HUES48 (cell line): ENCODE data around the gene CHCHD3.
A peak's percentile ranks its signal among the peaks of the same experiment; 100 is the strongest.

ENCODE experiments used
- H3K27ac ChIP-seq: one replicate; pipeline ENCODE4 v1.7.0; 2013; ENCODE audit warnings: low read depth, low read length, inconsistent platforms
- H3K27me3 ChIP-seq: 2 replicates; pipeline ENCODE4 v1.6.1; 2013; ENCODE audit warnings: mild to moderate bottlenecking, low read length; ENCODE audit not compliant: control insufficient read depth, insufficient read depth
- H3K36me3 ChIP-seq: 2 replicates; pipeline ENCODE4 v1.6.1; 2013; ENCODE audit warnings: low read length; ENCODE audit not compliant: control insufficient read depth, insufficient read depth
- H3K4me1 ChIP-seq: 2 replicates; pipeline ENCODE4 v1.6.1; 2013; ENCODE audit warnings: mild to moderate bottlenecking, low read length; ENCODE audit not compliant: control insufficient read depth, insufficient read depth
- H3K4me3 ChIP-seq: 2 replicates; pipeline ENCODE4 v1.5.1; 2013; ENCODE audit warnings: mild to moderate bottlenecking, low read depth, low read length
- H3K9ac ChIP-seq: 2 replicates; pipeline ENCODE4 v1.6.1; 2013; ENCODE audit warnings: mild to moderate bottlenecking, low read depth, low read length, moderate library complexity
- H3K9me3 ChIP-seq: 2 replicates; pipeline ENCODE4 v1.6.1; 2013; ENCODE audit warnings: low read length; ENCODE audit not compliant: control insufficient read depth, insufficient read depth

Gene CHCHD3

GRCh38 chr7:133054162-133054840, 27.6 kb downstream of the CHCHD3 start:
- H3K4me1 ChIP-seq = peaks cover 34% of the 10 kb centered on the region
- no peaks in the 10 kb centered on the region for H3K27me3 ChIP-seq
- H3K27ac ChIP-seq = no peak overlapping the region
- peaks cover 5% of the 10 kb centered on the region; the same call in 1 of the 2 replicates for H3K36me3 ChIP-seq
- H3K9ac ChIP-seq = no peak overlapping the region
- H3K4me3 ChIP-seq = no peak overlapping the region
- no peaks in the 10 kb centered on the region for H3K9me3 ChIP-seq

GRCh38 chr7:133053321-133053891, 28.5 kb downstream of the CHCHD3 start:
- Histone ChIP-seq H3K4me1 (peaks cover 32% of the 10 kb centered on the region), H3K27me3 (no peaks in the 10 kb centered on the region), H3K27ac (no peak overlapping the region), H3K36me3 (peaks cover 5% of the 10 kb centered on the region; the same call in 1 of the 2 replicates), H3K9ac (no peak overlapping the region), H3K4me3 (no peak overlapping the region), H3K9me3 (no peaks in the 10 kb centered on the region)

DNA sequence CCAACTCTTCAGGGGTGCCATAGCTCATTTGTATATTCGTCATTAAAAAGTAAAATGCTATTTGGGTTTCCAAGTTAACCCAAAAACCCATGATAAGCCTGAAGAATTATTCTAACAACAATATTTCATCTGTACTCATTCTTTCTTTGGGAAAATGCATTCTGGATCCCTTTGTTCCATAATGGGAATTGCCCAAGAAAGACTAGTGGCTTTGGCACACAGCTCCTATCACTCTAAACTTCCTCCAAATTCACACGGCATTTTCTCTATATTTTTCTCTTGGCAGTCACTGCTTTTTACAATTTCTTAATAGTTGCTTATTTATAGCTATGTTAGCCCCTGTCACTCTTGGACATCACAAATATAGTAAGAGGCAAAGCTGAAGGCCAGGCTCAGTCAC, 29.1 kb downstream of the CHCHD3 start:
- Histone ChIP-seq H3K36me3 (peaks cover 5% of the 10 kb centered on the region; the same call in 1 of the 2 replicates), H3K27me3 (no peaks in the 10 kb centered on the region), H3K9me3 (no peaks in the 10 kb centered on the region), H3K4me3 (no peak overlapping the region), H3K27ac (no peak overlapping the region), H3K9ac (no peak overlapping the region), H3K4me1 (peaks cover 32% of the 10 kb centered on the region)

DNA sequence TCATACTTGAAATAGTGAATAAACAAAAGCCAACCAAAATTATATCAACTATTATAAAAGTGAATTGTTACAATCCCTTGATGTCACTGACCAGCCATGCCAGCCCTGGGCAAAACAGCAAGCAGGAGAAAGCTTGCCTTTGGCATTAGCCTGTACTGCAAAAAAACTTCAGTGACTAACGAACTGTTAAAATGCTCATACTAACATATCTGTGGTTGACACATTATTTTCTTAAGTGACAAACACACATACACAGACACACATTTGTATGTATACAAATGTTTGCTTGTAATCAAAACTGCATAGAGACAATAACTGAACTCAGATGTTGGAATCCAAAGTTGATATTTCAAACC, 29.5 kb downstream of the CHCHD3 start:
- Histone ChIP-seq H3K27ac (no peak overlapping the region), H3K4me1 (peaks cover 32% of the 10 kb centered on the region), H3K4me3 (no peak overlapping the region), H3K36me3 (peaks cover 5% of the 10 kb centered on the region; the same call in 1 of the 2 replicates), H3K9me3 (no peaks in the 10 kb centered on the region), H3K9ac (no peak overlapping the region), H3K27me3 (no peaks in the 10 kb centered on the region)

- Histone ChIP-seq H3K27ac (no peak overlapping the region), H3K36me3 (peaks cover 6% of the 10 kb centered on the region), H3K4me1 (peaks cover 32% of the 10 kb centered on the region), H3K27me3 (no peaks in the 10 kb centered on the region), H3K9me3 (no peaks in the 10 kb centered on the region), H3K9ac (no peak overlapping the region), H3K4me3 (no peak overlapping the region)
Measured at GRCh38 chr7:133051719-133052400, 30.0 kb downstream of the CHCHD3 start.

DNA sequence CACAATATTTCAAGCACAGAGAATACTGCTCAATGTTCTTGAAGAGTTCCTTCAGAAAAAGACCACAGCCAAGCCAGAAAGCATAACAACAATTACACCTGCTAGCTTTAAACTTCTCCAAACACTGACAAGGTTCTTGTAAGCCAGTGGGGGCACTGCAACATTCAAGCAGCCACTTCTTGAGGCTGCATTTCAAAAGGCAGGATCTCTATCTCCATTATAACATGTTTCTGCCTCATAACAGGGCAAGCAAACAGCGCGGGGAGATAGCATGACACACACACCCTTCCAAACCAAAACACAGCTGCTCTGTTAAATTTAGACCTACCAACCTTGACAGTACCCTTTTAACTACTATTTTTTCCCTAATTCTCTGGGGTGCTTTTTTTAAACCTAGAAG, 30.8 kb downstream of the CHCHD3 start:
- Histone ChIP-seq H3K4me3 (no peak overlapping the region), H3K4me1 (peaks cover 27% of the 10 kb centered on the region), H3K27ac (no peak overlapping the region), H3K36me3 (peaks cover 8% of the 10 kb centered on the region), H3K27me3 (no peaks in the 10 kb centered on the region), H3K9me3 (no peaks in the 10 kb centered on the region), H3K9ac (no peak overlapping the region)

GRCh38 chr7:133050200-133050995, 31.5 kb downstream of the CHCHD3 start:
- Histone ChIP-seq H3K9ac (no peak overlapping the region), H3K4me1 (peaks cover 34% of the 10 kb centered on the region), H3K36me3 (peaks cover 8% of the 10 kb centered on the region), H3K9me3 (no peaks in the 10 kb centered on the region), H3K27ac (no peak overlapping the region), H3K4me3 (no peak overlapping the region), H3K27me3 (no peaks in the 10 kb centered on the region)

GRCh38 chr7:133048589-133048988, 33.3 kb downstream of the CHCHD3 start:
- H3K9me3 ChIP-seq = no peaks in the 10 kb centered on the region
- peaks cover 5% of the 10 kb centered on the region for H3K36me3 ChIP-seq
- no peak overlapping the region for H3K4me3 ChIP-seq
- no peaks in the 10 kb centered on the region for H3K27me3 ChIP-seq
- no peak overlapping the region for H3K9ac ChIP-seq
- H3K4me1 ChIP-seq = peaks cover 49% of the 10 kb centered on the region
- H3K27ac ChIP-seq = no peak overlapping the region

DNA sequence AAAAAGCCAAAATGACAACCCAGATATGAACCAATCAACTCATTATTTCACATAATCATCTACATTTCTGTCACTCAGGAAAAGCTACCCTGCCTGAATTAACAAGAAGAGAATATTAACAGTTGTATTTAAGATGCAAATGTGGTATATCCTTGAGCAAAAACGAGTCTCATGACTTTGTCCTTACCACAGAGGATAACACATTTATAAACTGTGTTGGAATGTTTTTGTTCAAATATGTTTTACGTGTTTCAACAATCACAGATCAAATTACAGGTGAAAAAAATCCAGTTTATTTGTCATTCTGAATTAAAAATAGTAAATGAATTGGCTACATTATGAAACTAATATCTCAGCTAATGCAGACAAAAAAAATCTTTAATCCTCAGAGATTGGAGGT, 34.6 kb downstream of the CHCHD3 start:
- Histone ChIP-seq H3K9ac (no peak overlapping the region), H3K9me3 (no peaks in the 10 kb centered on the region), H3K27me3 (no peaks in the 10 kb centered on the region), H3K36me3 (peaks cover 3% of the 10 kb centered on the region; the same call in 1 of the 2 replicates), H3K4me3 (no peak overlapping the region), H3K4me1 (peaks cover 42% of the 10 kb centered on the region), H3K27ac (no peak overlapping the region)

DNA sequence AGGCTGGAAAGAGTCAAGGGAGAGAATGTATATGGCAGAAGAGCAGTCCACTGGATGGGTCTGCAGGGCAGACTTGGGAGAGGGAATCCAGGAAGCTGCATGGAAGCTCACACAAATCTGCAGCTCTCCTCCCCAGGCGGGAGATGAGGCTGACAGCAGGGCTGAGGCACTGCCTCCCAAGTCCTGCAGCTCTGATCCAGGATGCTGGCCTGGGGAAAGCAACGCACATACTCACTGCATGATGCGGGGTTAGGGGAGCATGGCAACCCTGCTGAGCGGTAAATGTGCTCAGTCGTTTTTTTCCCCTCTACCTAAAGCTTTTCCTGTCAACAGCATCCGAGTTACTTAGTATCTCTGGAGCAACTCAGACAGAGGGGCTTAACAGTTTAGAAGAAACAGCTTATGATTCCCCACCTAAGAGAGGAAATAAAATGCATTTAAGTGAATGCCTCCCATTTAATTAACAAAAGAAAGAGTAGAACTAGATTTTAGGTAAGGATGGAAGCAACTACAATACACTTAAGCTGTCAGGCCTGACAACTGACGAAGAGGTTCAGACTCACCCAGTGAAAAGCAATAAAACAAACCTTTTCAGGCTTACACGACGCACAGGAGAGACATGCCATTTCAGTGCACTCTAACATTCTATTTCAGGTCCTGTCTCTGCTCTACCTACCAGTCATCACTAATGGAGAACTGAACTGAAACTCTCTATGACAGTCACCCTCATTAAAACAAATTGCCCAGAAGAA, 37.0 kb downstream of the CHCHD3 start:
- Histone ChIP-seq H3K27me3 (no peaks in the 10 kb centered on the region), H3K27ac (peak overlapping the region; percentile 16), H3K36me3 (peaks cover 3% of the 10 kb centered on the region; the same call in 1 of the 2 replicates), H3K9me3 (no peaks in the 10 kb centered on the region), H3K9ac (no peak overlapping the region), H3K4me1 (peaks cover 51% of the 10 kb centered on the region), H3K4me3 (no peak overlapping the region)
